Activated CD8-positive, alpha-beta memory T cell treated with anti-CD3 and anti-CD28 coated beads for 24 hours (primary cell): ENCODE measurements around the gene KLRD1.
"Not testable (repeated sequence)": the region's sequence is repeated elsewhere in the genome, so short reads cannot be mapped to it uniquely, and the experiment has no call there.

Source experiments
- DNase-seq: peaks from one replicate; pipeline ENCODE4 v3.0.0-alpha.2; 2020

KLRD1 gene

DNA sequence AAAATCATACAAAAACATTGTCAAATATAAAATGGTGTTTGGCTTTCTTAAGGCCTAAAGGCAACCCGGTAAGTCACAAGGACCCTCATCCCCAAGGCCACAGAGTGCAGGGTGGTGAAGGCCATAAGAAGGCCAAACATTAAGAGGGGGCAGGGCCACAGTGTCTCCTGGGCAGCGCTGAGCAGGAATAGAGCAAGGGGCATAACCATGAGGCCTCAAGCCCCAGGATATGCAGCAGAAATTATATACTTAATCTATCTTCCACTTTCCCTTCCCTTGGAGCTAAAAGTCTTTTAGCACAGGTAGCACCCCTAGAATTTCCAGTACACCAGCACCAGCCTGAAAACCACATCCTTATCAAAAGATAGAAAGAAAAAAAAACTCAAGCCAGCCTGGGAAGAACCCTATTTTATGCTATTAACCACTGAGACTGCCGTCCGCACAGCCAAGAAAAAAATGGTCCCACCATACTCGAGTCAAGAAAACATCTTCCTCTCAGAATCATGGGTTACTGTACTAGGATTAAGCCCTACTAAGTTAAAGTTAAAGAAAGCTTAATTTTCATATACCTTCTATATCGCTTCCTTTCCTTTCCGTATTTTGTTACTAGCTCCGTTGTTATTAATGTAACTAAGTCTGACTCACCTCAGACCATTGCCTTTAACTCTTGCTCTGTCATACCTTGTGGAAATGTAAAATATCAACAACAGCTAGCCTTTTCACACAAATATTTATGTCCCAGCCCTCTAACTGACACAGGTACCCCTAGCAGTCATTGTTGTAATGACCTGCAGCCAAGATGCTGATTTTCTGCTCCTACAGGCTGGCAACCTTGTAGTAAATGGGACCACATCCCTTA, 62.1 kb downstream of the KLRD1 start:
- DNase-seq = peak; percentile 64

DNA sequence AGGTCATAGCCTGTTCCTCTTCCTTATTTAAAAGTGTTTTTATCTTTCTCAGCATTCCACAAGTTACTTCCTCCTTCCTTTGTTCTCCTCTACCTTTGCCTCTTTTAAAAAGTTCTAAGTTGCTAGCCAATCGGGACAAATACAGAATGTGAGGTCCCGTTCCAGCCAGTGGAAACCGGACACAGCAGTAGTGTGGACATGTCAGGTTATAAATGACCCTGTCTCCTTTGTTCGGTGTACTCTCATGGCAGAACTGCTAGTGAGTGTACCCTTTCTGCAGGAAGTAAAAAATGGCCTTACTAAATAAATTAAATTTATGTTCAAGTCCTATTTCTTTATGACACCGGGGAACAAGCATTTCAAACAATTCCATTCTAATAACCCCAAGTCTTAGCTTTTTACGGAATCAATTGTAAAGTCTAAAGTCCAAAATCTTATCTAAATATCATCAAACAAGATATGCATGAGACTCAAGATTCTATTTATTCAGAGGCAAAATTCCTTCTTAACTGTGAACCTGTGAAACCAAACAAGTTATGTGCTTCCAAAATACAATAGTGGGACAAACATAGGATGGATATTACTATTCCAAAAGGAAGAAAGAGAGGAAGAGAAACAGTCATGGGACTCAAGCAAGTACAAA, 64.3 kb downstream of the KLRD1 start:
- DNase-seq = not testable (repeated sequence)

GRCh38 chr12:10372559-10372958, 64.9 kb downstream of the KLRD1 start:
- DNase-seq = peak; percentile 66

GRCh38 chr12:10374624-10375018, 67.0 kb downstream of the KLRD1 start:
- DNase-seq = no peak

DNA sequence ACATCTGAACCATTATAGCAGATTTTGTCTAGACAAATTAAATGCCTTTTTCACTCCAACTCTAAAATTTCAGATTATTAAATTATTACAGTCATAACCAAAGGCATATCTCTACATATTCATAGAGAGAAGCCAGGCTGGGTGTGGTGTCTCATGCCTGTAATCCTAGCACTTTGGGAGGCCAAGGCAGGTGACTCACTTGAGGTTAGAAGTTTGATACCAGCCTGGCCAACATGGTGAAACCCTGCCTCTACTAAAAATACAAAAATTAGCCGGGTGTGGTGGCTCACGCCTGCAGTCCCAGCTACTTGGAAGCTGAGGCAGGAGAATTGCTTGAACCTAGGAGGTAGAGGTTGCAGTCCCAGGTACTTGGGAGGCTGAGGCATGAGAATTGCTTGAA, 71.1 kb downstream of the KLRD1 start:
- peak; percentile 62 for DNase-seq
